Measurements from ENCODE around the gene FRG2C.
"Not testable (repeated sequence)": the region's sequence is repeated elsewhere in the genome, so short reads cannot be mapped to it uniquely, and the experiment has no call there.

The FRG2C gene

GRCh38 chr3:75669348-75670297, 5.5 kb downstream of the FRG2C start:
- peak; percentile 34 for DNase-seq

GRCh38 chr3:75670298-75671286, 6.5 kb downstream of the FRG2C start:
- peak; percentile 90 for DNase-seq

GRCh38 chr3:75671287-75672139, 7.4 kb downstream of the FRG2C start:
- DNase-seq: not testable (repeated sequence)

- peak; percentile 73 for DNase-seq
Measured at GRCh38 chr3:75672140-75672775, 8.1 kb downstream of the FRG2C start.

- not testable (repeated sequence) for DNase-seq
Measured at GRCh38 chr3:75683965-75684364, 19.8 kb downstream of the FRG2C start.

- DNase-seq: no peak
Measured at GRCh38 chr3:75687323-75687722, 23.2 kb downstream of the FRG2C start.

GRCh38 chr3:75692061-75692460, 27.9 kb downstream of the FRG2C start:
- DNase-seq: peak; percentile 34

All from fibroblast of skin of scalp (primary cell).